DOHH2 (cell line): Measurements from ENCODE around the gene WWOX.

ENCODE experiments used
- CTCF ChIP-seq: fragments of 200-600 bp; sonication (generic); IDR thresholded peaks from one replicate; pipeline ENCODE4 v1.5.1; 2014; ENCODE audit warnings: antibody characterized with exemption, mild to moderate bottlenecking, low read depth, low read length; ENCODE audit not compliant: poor library complexity, severe bottlenecking
- EZH2phosphoT487 ChIP-seq: fragments of 200-600 bp; sonication (generic); IDR thresholded peaks from 2 replicates; pipeline ENCODE4 v1.6.1; 2017; ENCODE audit warnings: borderline replicate concordance, mild to moderate bottlenecking, antibody characterized with exemption, low read length, moderate library complexity, mixed read lengths

- TF ChIP-seq CTCF, result no peak
- no peak for TF ChIP-seq EZH2phosphoT487
Observed at GRCh38 chr16:79127766-79128165, 1028.3 kb downstream of the WWOX start.
